ENCODE measurements around the gene SCGN.

SCGN gene

DNA sequence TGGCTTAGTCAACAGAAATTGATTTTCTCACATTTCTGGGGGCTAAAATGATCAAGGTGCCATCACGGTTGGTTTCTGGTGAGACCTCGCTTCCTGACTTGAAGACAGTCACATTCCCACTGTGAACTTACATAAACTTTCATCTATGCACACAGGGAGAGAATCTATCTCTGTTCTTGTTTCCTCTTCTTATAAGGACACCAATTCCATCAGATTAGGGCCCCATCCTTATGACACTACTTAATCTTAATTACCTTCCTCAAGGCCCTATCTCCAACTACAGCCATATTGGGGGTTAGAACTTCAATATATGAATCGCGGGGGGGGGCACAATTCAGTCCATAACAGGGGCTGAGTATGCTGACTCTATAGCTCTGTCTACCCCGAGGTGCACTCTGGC lies 10.6 kb upstream of the SCGN start:
- no peaks in the 10 kb centered on the region for H3K4me1 ChIP-seq (ENCODE audit: control insufficient read depth in 1 of 2, insufficient read depth in 2 of 2, low read length in 2 of 2)
- no peak overlapping the region for H3K9ac ChIP-seq (ENCODE audit: low read length)
- H3K4me3 ChIP-seq (ENCODE audit: low read depth, low read length) = no peak overlapping the region
- no peak overlapping the region for H3K18ac ChIP-seq (ENCODE audit: low read length)
- H3K27me3 ChIP-seq (ENCODE audit: insufficient read depth, low read length) = no peaks in the 10 kb centered on the region
- no peak overlapping the region for H2BK120ac ChIP-seq (ENCODE audit: insufficient read depth, low read length, poor library complexity)
- no CpG with 5 or more reads among the region's 5 CpGs for WGBS (ENCODE audit: extremely low coverage, insufficient coverage, insufficient read length)
- H3K9me3 ChIP-seq (ENCODE audit: insufficient read depth, low read depth, low read length) = peaks cover 1% of the 10 kb centered on the region
- H4K12ac ChIP-seq (ENCODE audit: low read depth, low read length) = no peak overlapping the region
- DNase-seq = no peak
- no peak overlapping the region for H3K27ac ChIP-seq (ENCODE audit: low read depth, low read length)
- H3K36me3 ChIP-seq (ENCODE audit: control insufficient read depth in 1 of 2, insufficient read depth in 2 of 2, low read length in 2 of 2) = no peaks in the 10 kb centered on the region
- no peak overlapping the region for H2AFZ ChIP-seq (ENCODE audit: insufficient read depth, low read length, poor library complexity)
- H4K91ac ChIP-seq (ENCODE audit: low read depth, low read length) = no peak overlapping the region
- H2BK12ac ChIP-seq (ENCODE audit: low read length) = no peak overlapping the region
- no peak overlapping the region for H3K23ac ChIP-seq (ENCODE audit: low read length)
- no peak overlapping the region for H3K14ac ChIP-seq (ENCODE audit: low read length)
- no peak overlapping the region for H2AK5ac ChIP-seq (ENCODE audit: low read length)
- H3K79me1 ChIP-seq (ENCODE audit: low read length) = no peaks in the 10 kb centered on the region
- no peaks in the 10 kb centered on the region for H3K79me2 ChIP-seq (ENCODE audit: control insufficient read depth, insufficient read depth, low read length, poor library complexity)
- no peak overlapping the region for H3K4ac ChIP-seq (ENCODE audit: low read depth, low read length)
- no peak overlapping the region for H3K4me2 ChIP-seq (ENCODE audit: low read length)
- H2BK5ac ChIP-seq (ENCODE audit: low read depth, low read length, poor library complexity) = no peak overlapping the region
- no peak overlapping the region for H4K8ac ChIP-seq (ENCODE audit: low read depth, low read length)

DNA sequence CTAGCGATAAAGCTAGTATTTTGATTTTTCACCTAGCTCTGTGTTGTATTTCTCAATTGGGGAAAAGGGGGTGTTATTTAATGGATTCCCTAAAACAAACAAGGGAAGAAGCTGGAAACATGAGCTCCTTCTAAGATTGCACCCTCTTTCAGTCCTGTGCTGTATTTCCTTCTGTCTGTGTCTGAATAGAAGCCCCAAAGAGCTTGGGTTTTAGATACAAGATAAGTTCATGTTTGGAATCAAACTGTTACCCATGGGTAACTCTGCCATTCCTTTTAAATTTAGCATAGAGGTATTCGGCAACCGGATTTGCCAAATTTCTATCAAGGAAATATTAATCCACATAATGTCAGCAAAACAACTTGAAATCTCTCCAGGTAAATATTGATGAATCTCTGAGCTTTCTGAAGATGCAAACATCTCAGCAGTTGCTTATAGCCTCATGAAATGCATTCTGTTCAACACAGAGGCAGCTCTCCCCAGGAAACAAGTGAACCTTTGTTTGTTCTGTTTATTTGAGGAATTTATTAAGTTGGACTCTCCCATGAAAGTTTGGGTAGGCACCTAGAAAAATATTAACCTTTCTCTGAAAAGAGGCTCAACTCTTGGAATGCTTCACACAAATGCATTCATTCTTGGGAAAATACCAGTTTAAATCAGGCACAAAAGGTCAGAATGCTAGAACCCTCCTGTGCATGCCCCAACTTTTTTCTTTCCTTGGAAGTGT lies 9.9 kb upstream of the SCGN start:
- Histone ChIP-seq H3K9ac (ENCODE audit: low read length) (no peak overlapping the region), H2AK5ac (ENCODE audit: low read length) (no peak overlapping the region), H3K14ac (ENCODE audit: low read length) (no peak overlapping the region), H3K4me1 (ENCODE audit: control insufficient read depth in 1 of 2, insufficient read depth in 2 of 2, low read length in 2 of 2) (no peaks in the 10 kb centered on the region), H3K36me3 (ENCODE audit: control insufficient read depth in 1 of 2, insufficient read depth in 2 of 2, low read length in 2 of 2) (no peaks in the 10 kb centered on the region), H3K4me3 (ENCODE audit: low read depth, low read length) (no peak overlapping the region), H2BK5ac (ENCODE audit: low read depth, low read length, poor library complexity) (no peak overlapping the region), H3K79me2 (ENCODE audit: control insufficient read depth, insufficient read depth, low read length, poor library complexity) (no peaks in the 10 kb centered on the region), H3K23ac (ENCODE audit: low read length) (no peak overlapping the region), H3K79me1 (ENCODE audit: low read length) (no peaks in the 10 kb centered on the region), H2BK120ac (ENCODE audit: insufficient read depth, low read length, poor library complexity) (no peak overlapping the region), H4K8ac (ENCODE audit: low read depth, low read length) (no peak overlapping the region), H3K27ac (ENCODE audit: low read depth, low read length) (no peak overlapping the region), H4K12ac (ENCODE audit: low read depth, low read length) (no peak overlapping the region), H2BK12ac (ENCODE audit: low read length) (no peak overlapping the region), H3K4ac (ENCODE audit: low read depth, low read length) (no peak overlapping the region), H3K4me2 (ENCODE audit: low read length) (no peak overlapping the region), H2AFZ (ENCODE audit: insufficient read depth, low read length, poor library complexity) (no peak overlapping the region), H4K91ac (ENCODE audit: low read depth, low read length) (no peak overlapping the region), H3K27me3 (ENCODE audit: insufficient read depth, low read length) (no peaks in the 10 kb centered on the region), H3K9me3 (ENCODE audit: insufficient read depth, low read depth, low read length) (peaks cover 1% of the 10 kb centered on the region), H3K18ac (ENCODE audit: low read length) (no peak overlapping the region)
- WGBS (ENCODE audit: extremely low coverage, insufficient coverage, insufficient read length) = no CpG with 5 or more reads among the region's 3 CpGs
- DNase-seq = no peak

DNA sequence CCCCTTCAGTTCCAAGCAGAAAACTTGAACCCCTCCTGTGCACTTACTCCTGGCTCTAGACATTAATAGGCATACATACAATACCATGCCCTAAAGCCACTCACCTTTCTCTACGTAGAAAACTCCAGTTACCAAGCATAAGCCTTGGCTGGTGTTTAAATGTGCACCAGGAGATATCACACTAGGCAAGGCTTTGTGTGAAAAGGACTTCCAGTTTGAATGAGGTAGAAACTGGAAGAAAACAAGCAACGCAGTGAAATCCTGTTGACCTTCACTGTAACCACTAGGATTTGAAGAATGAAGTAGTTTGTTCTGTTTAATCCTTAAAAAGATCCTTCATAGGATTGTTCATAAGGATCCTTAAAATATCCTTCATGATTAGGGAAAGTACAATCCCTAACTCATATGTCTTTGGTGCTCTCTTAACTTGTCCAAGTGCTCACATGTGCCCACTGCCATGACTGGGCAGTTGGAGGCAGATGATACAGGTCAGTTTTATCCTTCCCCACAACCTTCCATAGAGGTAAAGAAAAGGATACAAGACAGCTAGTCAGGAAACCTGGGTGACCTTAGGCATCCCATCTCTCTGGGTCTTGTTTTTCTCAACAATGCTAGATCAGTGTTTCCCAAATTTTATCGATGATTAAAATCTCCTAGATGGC lies 9.2 kb upstream of the SCGN start:
- Histone ChIP-seq H3K9ac (ENCODE audit: low read length) (no peak overlapping the region), H2AK5ac (ENCODE audit: low read length) (no peak overlapping the region), H3K79me1 (ENCODE audit: low read length) (no peaks in the 10 kb centered on the region), H3K9me3 (ENCODE audit: insufficient read depth, low read depth, low read length) (peaks cover 1% of the 10 kb centered on the region), H2BK120ac (ENCODE audit: insufficient read depth, low read length, poor library complexity) (no peak overlapping the region), H3K18ac (ENCODE audit: low read length) (no peak overlapping the region), H3K4me3 (ENCODE audit: low read depth, low read length) (no peak overlapping the region), H3K27ac (ENCODE audit: low read depth, low read length) (no peak overlapping the region), H3K79me2 (ENCODE audit: control insufficient read depth, insufficient read depth, low read length, poor library complexity) (no peaks in the 10 kb centered on the region), H3K27me3 (ENCODE audit: insufficient read depth, low read length) (no peaks in the 10 kb centered on the region), H2AFZ (ENCODE audit: insufficient read depth, low read length, poor library complexity) (no peak overlapping the region), H3K4me2 (ENCODE audit: low read length) (no peak overlapping the region), H4K8ac (ENCODE audit: low read depth, low read length) (no peak overlapping the region), H3K4me1 (ENCODE audit: control insufficient read depth in 1 of 2, insufficient read depth in 2 of 2, low read length in 2 of 2) (no peaks in the 10 kb centered on the region), H4K12ac (ENCODE audit: low read depth, low read length) (no peak overlapping the region), H3K14ac (ENCODE audit: low read length) (no peak overlapping the region), H3K36me3 (ENCODE audit: control insufficient read depth in 1 of 2, insufficient read depth in 2 of 2, low read length in 2 of 2) (no peaks in the 10 kb centered on the region), H3K23ac (ENCODE audit: low read length) (no peak overlapping the region), H2BK5ac (ENCODE audit: low read depth, low read length, poor library complexity) (no peak overlapping the region), H2BK12ac (ENCODE audit: low read length) (no peak overlapping the region), H3K4ac (ENCODE audit: low read depth, low read length) (no peak overlapping the region), H4K91ac (ENCODE audit: low read depth, low read length) (no peak overlapping the region)
- DNase-seq = no peak
- no CpG with 5 or more reads among the region's 3 CpGs for WGBS (ENCODE audit: extremely low coverage, insufficient coverage, insufficient read length)

DNA sequence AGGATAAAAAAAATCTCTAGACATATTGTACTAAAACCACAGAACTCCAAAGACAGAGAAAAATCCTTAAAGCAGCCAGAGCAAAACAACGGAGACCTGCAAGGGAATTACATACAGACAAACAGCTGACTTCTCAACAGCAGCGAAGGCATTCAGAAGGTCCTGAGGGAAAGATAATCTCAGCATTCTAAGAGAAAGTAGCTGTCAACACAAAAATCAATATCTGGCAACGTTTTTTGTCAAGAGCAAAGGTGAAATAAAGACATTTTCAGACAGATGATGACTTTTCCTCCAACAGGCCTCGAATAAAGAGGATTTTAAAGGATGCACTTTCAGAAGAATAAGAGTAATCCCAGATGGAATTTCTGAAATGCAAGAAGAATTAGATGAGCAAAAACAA lies 6.1 kb upstream of the SCGN start:
- H3K9ac ChIP-seq (ENCODE audit: low read length) = no peak overlapping the region
- H3K9me3 ChIP-seq (ENCODE audit: insufficient read depth, low read depth, low read length) = no peaks in the 10 kb centered on the region
- DNase-seq = no peak
- no CpG with 5 or more reads among the region's 4 CpGs for WGBS (ENCODE audit: extremely low coverage, insufficient coverage, insufficient read length)
- H3K36me3 ChIP-seq (ENCODE audit: control insufficient read depth in 1 of 2, insufficient read depth in 2 of 2, low read length in 2 of 2) = no peaks in the 10 kb centered on the region
- H2BK5ac ChIP-seq (ENCODE audit: low read depth, low read length, poor library complexity) = no peak overlapping the region
- no peak overlapping the region for H3K23ac ChIP-seq (ENCODE audit: low read length)
- H3K27ac ChIP-seq (ENCODE audit: low read depth, low read length) = no peak overlapping the region
- H4K8ac ChIP-seq (ENCODE audit: low read depth, low read length) = no peak overlapping the region
- H3K79me1 ChIP-seq (ENCODE audit: low read length) = no peaks in the 10 kb centered on the region
- H3K79me2 ChIP-seq (ENCODE audit: control insufficient read depth, insufficient read depth, low read length, poor library complexity) = no peaks in the 10 kb centered on the region
- no peak overlapping the region for H3K4me2 ChIP-seq (ENCODE audit: low read length)
- H3K18ac ChIP-seq (ENCODE audit: low read length) = no peak overlapping the region
- H3K27me3 ChIP-seq (ENCODE audit: insufficient read depth, low read length) = no peaks in the 10 kb centered on the region
- H2BK120ac ChIP-seq (ENCODE audit: insufficient read depth, low read length, poor library complexity) = no peak overlapping the region
- no peak overlapping the region for H3K4me3 ChIP-seq (ENCODE audit: low read depth, low read length)
- no peaks in the 10 kb centered on the region for H3K4me1 ChIP-seq (ENCODE audit: control insufficient read depth in 1 of 2, insufficient read depth in 2 of 2, low read length in 2 of 2)
- H4K91ac ChIP-seq (ENCODE audit: low read depth, low read length) = no peak overlapping the region
- no peak overlapping the region for H3K4ac ChIP-seq (ENCODE audit: low read depth, low read length)
- no peak overlapping the region for H2AFZ ChIP-seq (ENCODE audit: insufficient read depth, low read length, poor library complexity)
- no peak overlapping the region for H2BK12ac ChIP-seq (ENCODE audit: low read length)
- no peak overlapping the region for H2AK5ac ChIP-seq (ENCODE audit: low read length)
- H3K14ac ChIP-seq (ENCODE audit: low read length) = no peak overlapping the region
- H4K12ac ChIP-seq (ENCODE audit: low read depth, low read length) = no peak overlapping the region
